ENCODE measurements around the gene CACNA1A.
"Not testable (repeated sequence)": the region's sequence is repeated elsewhere in the genome, so short reads cannot be mapped to it uniquely, and the experiment has no call there.

CACNA1A gene

GRCh38 chr19:13492128-13492527, 14.2 kb downstream of the CACNA1A start:
- peak; percentile 41 for DNase-seq

- DNase-seq = no peak
Observed at GRCh38 chr19:13487985-13488384, 18.3 kb downstream of the CACNA1A start.

DNA sequence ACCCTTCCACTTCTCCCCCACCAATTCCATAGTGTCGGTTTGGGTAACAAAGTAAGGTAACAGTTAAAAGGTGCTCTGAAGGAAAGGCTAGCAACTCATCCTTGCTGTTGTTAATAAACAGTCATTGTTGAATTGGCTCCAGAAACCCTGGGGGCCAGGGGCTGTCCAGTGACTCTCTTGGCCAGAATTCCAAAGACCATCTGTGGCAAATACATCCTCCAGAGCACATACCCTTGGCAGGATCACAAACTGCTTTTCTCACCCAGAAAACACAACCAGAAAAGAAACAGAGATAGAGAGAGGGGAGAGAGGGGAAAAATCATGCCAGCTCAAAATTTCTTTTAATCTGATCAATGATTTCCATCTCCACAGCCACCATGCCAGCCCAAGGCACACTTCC, 22.1 kb downstream of the CACNA1A start:
- DNase-seq = no peak

- DNase-seq = no peak
Observed at GRCh38 chr19:13483215-13483614, 23.1 kb downstream of the CACNA1A start.

DNA sequence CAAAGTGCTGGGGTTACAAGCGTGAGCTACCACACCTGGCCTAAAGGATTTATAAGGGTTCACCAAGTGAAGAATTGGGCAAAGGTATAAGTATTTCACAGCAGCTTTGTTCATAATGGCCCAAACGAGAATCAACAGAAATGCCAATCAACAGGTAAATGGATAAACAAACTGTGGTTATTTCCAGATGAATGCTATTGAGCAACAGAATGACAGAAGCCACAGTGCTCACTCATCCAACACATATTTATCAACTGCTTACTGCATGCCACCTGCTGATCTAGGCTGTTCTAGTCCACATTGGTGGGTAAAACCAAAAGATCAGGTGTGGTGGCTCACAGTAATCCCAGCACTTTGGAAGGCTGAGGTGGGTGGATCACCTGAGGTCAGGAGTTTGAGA, 27.7 kb downstream of the CACNA1A start:
- DNase-seq = no peak

GRCh38 chr19:13476071-13476470, 30.2 kb downstream of the CACNA1A start:
- no peak for DNase-seq

DNA sequence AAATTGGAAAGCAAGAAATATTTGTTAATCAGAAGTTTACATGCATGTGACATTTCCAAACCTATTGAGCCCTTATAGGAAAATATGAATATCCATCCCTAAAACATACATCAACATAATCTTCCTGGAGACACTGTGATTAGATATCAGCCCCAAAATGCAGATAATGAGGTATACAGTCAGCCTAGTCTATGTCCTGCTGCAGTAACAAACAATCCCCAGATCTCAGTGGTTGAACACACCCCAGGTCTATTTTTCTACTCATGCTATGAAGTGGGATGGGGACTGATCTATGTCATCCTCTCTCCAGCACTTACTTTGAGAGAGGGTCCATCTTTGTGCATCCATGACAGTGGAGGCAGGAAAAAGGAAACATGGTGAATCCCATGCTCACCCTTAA, 31.2 kb downstream of the CACNA1A start:
- DNase-seq = no peak

GRCh38 chr19:13466697-13467096, 39.6 kb downstream of the CACNA1A start:
- DNase-seq = no peak

DNA sequence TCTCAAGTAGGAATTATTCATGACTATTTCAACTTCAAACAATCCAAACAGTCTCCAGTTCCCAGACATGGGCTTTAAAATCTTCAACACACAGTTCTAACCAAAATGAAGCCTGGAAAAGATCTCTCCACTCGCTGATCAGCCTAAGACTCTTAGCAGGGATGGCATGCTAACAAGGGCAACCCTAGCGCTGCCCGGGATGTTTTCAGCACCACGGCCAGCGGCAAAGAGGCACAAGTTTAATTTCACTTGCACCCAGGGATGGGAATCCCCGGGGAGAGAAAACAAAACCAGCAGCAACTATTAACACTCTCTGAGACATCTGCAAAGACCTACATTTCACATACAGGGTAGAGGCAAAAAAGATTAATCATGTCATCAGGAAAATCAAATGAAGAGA, 43.0 kb downstream of the CACNA1A start:
- DNase-seq = no peak

- DNase-seq = no peak
Observed at GRCh38 chr19:13461536-13461935, 44.7 kb downstream of the CACNA1A start.

- no peak for DNase-seq
Observed at GRCh38 chr19:13460045-13460444, 46.2 kb downstream of the CACNA1A start.

DNA sequence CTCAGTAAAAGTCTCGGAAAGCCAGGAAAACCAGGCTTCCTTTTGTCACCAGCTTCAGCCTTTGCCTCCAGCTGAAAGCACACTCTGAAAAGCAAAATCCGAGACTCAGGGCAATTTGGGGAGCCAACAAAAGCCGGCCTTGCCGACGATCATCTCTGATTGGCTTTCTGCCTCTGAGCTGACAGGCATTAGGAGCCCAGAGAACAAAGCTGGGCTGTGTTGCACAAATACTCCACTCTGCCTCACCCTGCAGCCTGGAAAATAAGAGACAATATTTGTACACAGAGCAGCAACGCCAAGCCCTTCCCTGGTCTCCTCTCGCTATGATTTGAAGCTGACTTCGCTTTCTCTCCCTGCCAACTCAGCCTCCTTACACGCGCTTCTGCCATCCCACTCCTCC, 46.9 kb downstream of the CACNA1A start:
- no peak for DNase-seq

GRCh38 chr19:13451434-13451995, 54.8 kb downstream of the CACNA1A start:
- no peak for DNase-seq

DNA sequence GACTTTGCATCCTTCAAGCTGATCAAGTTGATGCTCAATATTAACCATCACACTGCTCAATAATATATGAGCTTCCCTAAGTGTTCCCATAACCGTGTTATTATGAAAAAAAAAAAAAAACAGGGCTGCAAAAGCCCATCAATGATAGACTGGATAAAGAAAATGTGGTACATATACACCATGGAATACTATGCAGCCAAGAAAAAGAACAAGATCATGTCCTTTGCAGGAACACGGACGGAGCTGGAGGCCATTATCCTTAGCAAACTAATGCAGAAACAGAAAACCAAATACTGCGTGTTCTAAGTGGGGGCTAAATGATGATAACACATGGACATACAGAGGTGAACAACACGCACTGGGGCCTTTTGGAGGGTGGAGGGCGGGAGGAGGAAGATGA, 58.3 kb downstream of the CACNA1A start:
- DNase-seq = no peak

DNA sequence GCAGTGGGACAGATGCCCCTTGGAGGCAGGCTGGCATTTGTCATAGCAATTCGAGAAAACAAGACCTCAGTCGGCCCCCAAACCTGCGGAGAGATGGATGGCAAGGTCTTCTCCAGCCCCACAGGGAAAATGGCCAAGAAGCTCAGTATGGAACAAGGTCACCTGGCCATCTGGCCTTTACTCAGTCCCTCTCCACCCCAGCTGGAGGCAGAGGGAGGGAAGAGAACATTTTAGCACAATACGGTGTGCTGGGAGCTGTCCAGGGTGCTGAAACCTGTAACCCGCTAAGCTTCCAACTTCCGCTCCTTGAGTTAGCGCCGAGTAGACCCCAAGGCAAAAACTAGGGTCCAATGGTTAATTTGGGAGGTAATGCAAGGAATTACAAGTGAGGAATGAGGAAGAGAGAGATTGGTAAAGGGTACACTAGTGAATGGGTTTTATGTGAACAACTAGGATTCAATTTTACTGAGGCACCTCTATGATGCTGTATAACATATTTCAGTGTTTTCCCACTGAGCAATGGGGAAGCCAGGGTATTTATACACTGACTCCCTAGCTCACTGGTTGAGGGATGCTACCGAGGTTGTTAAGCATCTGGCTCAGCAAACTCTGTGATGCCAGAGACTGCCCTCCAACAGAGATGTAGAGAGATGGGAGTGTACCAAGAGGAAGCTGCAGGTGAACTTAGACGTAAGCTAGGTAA, 64.3 kb downstream of the CACNA1A start:
- no peak for DNase-seq

GRCh38 chr19:13437919-13438618, 68.2 kb downstream of the CACNA1A start:
- DNase-seq = no peak

GRCh38 chr19:13436352-13436751, 69.9 kb downstream of the CACNA1A start:
- DNase-seq = no peak

- no peak for DNase-seq
Observed at GRCh38 chr19:13430790-13431582, 75.3 kb downstream of the CACNA1A start.

- DNase-seq = no peak
Observed at GRCh38 chr19:13429563-13429962, 76.7 kb downstream of the CACNA1A start.

DNA sequence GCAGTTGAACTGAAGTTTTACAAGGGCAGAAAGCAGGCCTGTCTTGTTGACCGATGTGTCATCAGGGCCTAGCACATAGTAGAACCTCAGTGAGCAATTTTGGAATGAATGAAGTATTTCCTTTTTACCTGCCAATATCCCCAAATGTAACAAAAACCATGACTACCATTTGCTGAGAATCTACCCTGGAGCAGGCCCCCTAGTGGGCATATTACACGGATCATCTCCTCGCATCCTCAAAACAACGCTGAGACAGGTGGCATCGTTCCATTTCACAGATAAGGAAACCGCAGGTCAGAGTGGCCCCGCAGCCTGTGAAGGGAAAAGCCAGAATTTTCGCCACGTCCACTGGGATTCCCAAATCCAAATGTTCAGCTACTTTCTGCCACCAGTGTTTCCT, 77.9 kb downstream of the CACNA1A start:
- DNase-seq = no peak

DNA sequence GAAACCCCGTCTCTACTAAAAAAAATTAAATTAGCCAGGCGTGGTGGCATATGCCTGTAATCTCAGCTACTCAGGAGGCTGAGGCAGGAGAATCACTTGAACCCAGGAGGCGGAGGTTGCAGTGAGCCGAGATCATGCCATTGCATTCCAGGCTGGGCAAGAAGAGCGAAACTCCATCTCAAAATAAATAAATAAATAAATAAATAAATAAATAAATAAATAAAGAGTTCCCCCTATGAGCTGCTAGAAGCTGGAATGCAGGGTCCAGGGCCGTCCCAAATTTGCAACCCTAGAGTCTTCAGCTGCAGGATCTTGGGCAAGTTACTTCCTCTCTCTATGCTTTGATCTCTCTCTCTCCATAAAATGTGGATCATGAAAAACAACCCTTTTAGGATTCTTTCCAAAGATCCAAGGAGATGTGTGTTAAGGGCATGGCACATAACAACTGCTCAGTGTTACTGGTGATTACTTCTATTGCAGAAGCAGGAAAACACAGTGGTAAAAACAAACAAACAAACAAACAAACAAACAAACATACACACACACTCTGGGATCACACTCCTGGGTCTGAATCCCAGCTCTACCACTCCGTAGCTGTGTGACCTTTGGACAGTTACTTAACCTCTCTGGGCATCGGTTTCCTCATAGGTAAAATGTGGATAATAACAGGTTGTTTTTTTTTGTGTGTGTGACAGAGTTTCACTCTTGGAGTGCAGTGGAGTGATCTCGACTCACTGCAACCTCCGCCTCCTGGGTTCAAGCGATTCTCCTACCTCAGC, 78.8 kb downstream of the CACNA1A start:
- DNase-seq = no peak

- DNase-seq = not testable (repeated sequence)
Observed at GRCh38 chr19:13425875-13426274, 80.4 kb downstream of the CACNA1A start.

GRCh38 chr19:13425151-13425550, 81.1 kb downstream of the CACNA1A start:
- peak; percentile 48 for DNase-seq
